Epithelial cell of alveolus of lung (primary cell): ENCODE results near the gene SAP30BP. TPM values are rescaled to one million over a fixed set of nuclear protein-coding genes. Genes with fewer than 3 reads are reported as not detected.

Source experiments
- total RNA-seq: library from RNA; depleted of rRNA; stranded (reverse); fragments of >200 nt; gene quantifications from 2 replicates; pipeline ENCODE4 v1.2.1, GENCODE V29; 2015

The SAP30BP gene
- total RNA-seq, result 45.2 and 58.1 TPM in 2 replicates

DNA sequence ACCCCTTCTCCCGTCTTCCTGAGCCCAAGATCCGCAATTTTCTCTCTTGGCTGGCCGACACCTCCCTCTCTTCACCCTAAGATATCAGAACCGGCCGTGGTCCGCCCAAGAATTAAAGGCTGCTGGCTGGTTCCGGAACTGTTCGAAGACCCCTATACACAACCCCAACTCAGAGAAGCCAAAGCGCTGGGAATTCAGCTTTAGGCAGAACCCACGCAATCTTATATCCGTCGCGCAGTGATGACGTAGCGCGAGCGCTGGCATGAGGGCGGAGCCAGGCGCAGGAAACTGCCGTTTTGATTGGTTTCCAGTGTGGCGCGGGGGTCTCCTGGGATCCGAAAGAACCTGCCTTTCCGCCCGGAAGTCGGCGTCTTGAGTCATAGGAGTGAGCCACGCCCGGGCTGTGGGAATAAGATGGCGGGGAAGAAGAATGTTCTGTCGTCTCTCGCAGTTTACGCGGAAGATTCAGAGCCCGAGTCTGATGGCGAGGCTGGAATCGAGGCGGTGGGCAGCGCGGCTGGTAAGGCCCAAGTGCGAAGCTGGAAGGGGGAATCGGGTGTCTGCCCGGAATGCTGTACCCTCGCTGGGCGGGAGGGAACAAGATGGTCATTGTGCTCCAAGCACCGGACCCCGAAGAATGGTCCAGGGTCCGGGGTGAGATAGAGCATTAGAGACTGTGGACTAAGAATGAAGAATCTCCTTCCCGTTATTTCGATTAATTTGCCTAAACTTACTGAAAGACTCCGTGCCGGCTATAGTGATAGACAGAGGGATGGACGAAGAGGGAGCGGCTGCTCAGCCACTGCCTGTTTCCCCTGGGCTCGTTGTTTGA lies at the start of gene SAP30BP, which contains the start of gene RECQL5:
Gene SAP30BP (plus strand): TSS at position 380 of the 832 bp plus-strand sequence. CDS start 35 bp downstream, at position 415.
Gene RECQL5 (minus strand): TSS at position 196 of the 832 bp plus-strand sequence. CDS start 597 bp downstream, outside the sequence.

DNA sequence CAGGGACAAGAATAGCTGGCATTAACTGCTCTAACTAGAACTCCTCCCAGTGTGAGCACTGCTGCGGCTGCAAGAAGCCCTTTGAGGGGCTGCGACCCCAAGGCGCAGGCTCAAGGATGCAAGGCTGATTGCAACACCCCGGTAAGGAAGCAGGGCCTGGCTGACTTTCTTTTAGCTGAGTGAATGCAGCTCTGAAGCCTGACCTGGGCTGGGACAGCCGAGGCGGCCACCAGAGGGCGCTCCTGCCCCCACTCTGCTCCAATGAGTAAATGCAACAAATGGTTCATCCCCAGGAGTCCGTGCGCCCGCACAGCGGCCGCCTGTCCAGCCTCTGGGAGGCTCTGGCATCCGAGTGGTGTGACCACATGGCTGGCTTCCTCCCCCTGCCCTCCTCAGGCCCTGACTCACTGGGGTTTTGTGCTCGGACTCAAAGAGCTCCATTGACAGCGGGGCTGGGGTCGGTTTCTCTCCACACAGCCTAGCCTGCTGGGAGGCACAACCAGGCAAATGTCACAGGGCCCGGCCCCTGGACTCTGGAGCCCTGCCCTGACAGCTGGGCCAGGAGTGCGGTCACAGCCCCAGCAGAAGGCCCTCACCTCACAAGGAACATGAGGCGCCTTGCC lies 34.2 kb upstream of the SAP30BP start, which contains the start of gene SMIM5:
Gene SMIM5 (plus strand): TSS at position 572 of the 623 bp plus-strand sequence. CDS start 6,768 bp downstream, outside the sequence.

GRCh38 chr17:75720656-75721462 lies 53.7 kb downstream of the SAP30BP start, which contains the start of gene ITGB4:
Gene ITGB4 (plus strand): TSS chr17:75721459. CDS start chr17:75724704, 3,245 bp downstream.

Other genes with a start within 250 kb of the SAP30BP start
- gene TMEM94, start 210.7 kb upstream of the SAP30BP start, total RNA-seq, result 40.6 and 56.9 TPM in 2 replicates
- 6.7 and 8.1 TPM in 2 replicates for gene CASKIN2, start 151.8 kb upstream of the SAP30BP start, total RNA-seq
- 13.6 and 22.1 TPM in 2 replicates for gene TSEN54, start 150.8 kb upstream of the SAP30BP start, total RNA-seq
- gene LLGL2, start 141.6 kb upstream of the SAP30BP start, total RNA-seq, result 0.64 and 1.2 TPM in 2 replicates
- 0.13 and 8.4 TPM in 2 replicates for gene MYO15B, start 79.5 kb upstream of the SAP30BP start, total RNA-seq
- gene SMIM5, start 33.9 kb upstream of the SAP30BP start, total RNA-seq, result not detected in 2 replicates
- gene RECQL5, start 184 bp upstream of the SAP30BP start, total RNA-seq, result 12.3 and 22.4 TPM in 2 replicates
- 2.1 and 22.9 TPM in 2 replicates for gene ITGB4, start 54.1 kb downstream of the SAP30BP start, total RNA-seq
- 51.7 and 54.4 TPM in 2 replicates for gene GALK1, start 97.9 kb downstream of the SAP30BP start, total RNA-seq
- gene UNK, start 117.5 kb downstream of the SAP30BP start, total RNA-seq, result 13.3 and 38.2 TPM in 2 replicates
- 0.48 and 4.1 TPM in 2 replicates for gene UNC13D, start 177.1 kb downstream of the SAP30BP start, total RNA-seq
- 36.0 and 60.9 TPM in 2 replicates for gene WBP2, start 188.0 kb downstream of the SAP30BP start, total RNA-seq
- 13.4 and 24.3 TPM in 2 replicates for gene TRIM47, start 211.2 kb downstream of the SAP30BP start, total RNA-seq
- 27.2 and 30.4 TPM in 2 replicates for gene TRIM65, start 229.6 kb downstream of the SAP30BP start, total RNA-seq
- gene MRPL38, start 237.5 kb downstream of the SAP30BP start, total RNA-seq, result 26.5 and 28.3 TPM in 2 replicates